Mucosa of rectum (tissue), 2 donors: ENCODE measurements around the gene CCR9.

Source experiments
- H3K27ac ChIP-seq, 2 donors: one replicate each; pipeline ENCODE4 v1.7.0; 2013; ENCODE audit warnings: inconsistent platforms in 2 of 2, low read depth in 2 of 2, low read length in 2 of 2
- H3K27me3 ChIP-seq, 2 donors: one replicate each; pipeline ENCODE4 v1.7.0; 2013; ENCODE audit warnings: low read length in 2 of 2; ENCODE audit not compliant: control insufficient read depth in 2 of 2, insufficient read depth in 2 of 2
- H3K36me3 ChIP-seq, 2 donors: one replicate each; pipeline ENCODE4 v1.7.0; 2013; ENCODE audit warnings: low read length in 2 of 2; ENCODE audit not compliant: control insufficient read depth in 2 of 2, insufficient read depth in 2 of 2
- H3K4me1 ChIP-seq, 2 donors: one replicate each; pipeline ENCODE4 v1.7.0; 2013; ENCODE audit warnings: low read length in 2 of 2, mild to moderate bottlenecking in 1 of 2; ENCODE audit not compliant: control insufficient read depth in 2 of 2, insufficient read depth in 2 of 2
- H3K4me3 ChIP-seq, 2 donors: one replicate each; pipeline ENCODE4 v1.7.0; 2013; ENCODE audit warnings: low read length in 2 of 2
- H3K9ac ChIP-seq, 2 donors: one replicate each; pipeline ENCODE4 v1.7.0; 2013; ENCODE audit warnings: low read length in 2 of 2, low read depth in 1 of 2, mild to moderate bottlenecking in 1 of 2
- H3K9me3 ChIP-seq, 2 donors: one replicate each; pipeline ENCODE4 v1.7.0; 2013; ENCODE audit warnings: low read length in 2 of 2; ENCODE audit not compliant: control insufficient read depth in 2 of 2
- donor health status: healthy.
- donor health status: Normal muscosa, but diverticular disease.

Gene CCR9

DNA sequence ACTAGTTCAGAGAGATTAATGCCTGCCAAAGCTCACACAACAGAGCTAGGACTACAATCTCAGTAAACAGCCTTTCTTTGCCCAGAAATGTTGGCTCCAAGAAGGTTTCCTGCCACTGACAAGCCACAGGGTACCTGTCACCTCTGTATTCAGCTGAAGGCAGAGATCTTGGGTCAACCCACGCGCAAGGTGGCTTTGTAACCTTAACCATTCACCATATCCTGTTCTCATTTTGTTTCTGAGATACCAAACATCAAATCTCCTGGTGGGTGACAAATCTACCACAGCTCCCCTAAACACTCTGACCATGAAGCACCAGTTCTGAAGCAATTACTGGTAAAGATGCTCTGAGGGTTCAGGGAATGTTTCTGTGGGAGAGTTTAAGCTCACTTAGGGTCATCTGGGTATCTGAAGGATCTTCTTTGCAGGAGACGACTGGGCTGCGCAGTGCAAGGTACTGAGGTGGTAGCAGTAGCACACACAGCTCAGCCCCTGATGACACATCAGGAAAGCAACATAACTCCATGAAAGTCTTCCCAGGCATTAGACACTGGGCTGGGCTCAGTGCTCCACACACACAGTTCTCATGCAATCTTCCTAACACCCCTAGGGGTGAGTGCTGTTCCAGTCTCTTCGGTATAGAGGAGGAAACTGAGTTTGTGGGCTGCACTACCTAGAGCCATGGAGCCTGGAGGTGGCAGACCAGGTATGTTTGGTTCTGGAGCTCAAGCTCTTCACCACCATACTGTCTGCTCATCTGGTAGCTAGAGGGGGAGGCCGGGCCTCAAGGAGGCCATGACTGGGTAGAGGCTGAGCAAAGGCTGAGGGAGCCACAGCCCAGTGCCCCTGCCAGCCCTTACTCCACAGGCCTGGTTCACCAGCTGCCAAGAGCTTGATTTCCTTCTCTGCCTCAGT is 64.6 kb downstream of the CCR9 start:
- Histone ChIP-seq H3K4me1 (peaks cover 2 to 9% of the 10 kb centered on the region in 2 donors), H3K4me3 (no peak overlapping the region), H3K36me3 (peaks cover 86 to 91% of the 10 kb centered on the region in 2 donors), H3K27me3 (no peaks in the 10 kb centered on the region), H3K9ac (no peak overlapping the region), H3K27ac (peak overlapping the region; percentile 24 to 32), H3K9me3 (no peaks in the 10 kb centered on the region)

DNA sequence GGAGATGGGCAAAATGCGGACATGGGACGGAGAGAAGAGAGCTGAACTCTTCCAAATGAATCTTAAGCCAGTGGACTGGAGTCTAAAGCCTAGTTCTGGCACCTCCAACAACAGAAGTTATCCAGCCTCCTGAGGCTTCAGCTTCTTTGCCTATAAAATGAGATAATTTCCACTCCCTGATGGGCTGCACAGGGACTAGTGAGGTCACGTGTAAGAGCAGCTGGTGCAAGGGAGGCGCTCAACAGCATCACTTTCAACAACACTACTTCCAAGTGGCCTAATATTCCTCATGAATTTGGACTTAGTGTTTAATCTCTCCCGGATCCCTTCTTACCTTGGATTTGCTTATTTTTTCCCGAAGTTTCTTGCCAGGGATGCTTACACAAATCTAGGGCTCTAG is 65.6 kb downstream of the CCR9 start:
- Histone ChIP-seq H3K27ac (peak overlapping the region in 1 of 2 donors; percentile 25), H3K27me3 (no peaks in the 10 kb centered on the region), H3K9ac (no peak overlapping the region), H3K4me3 (no peak overlapping the region), H3K4me1 (peaks cover 2 to 9% of the 10 kb centered on the region in 2 donors), H3K9me3 (no peaks in the 10 kb centered on the region), H3K36me3 (peaks cover 81% of the 10 kb centered on the region in 2 donors)

DNA sequence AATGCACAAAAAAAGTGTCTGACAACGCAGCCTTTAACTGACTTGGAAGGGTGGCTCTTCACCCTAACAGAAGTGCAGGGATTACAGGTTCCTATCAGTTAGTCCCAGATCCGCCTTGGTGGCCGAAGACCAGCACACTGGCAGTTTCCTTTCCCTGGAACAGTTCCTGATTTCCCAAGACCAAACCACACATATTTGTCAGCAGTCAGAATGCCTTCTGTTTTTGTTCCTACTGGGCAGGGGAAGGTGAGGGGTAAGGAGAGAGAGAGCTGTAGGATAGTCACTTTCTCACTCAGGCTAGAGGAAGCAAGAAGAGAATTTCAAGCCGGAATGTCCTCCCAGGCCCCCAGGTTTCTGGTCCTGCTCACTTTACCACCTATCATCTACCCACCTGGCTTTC is 66.1 kb downstream of the CCR9 start:
- peaks cover 2 to 9% of the 10 kb centered on the region in 2 donors for H3K4me1 ChIP-seq

More for the DNA sequence above, 66.1 kb downstream of the CCR9 start:
- H3K9me3 ChIP-seq = no peaks in the 10 kb centered on the region
- H3K9ac ChIP-seq = no peak overlapping the region
- no peaks in the 10 kb centered on the region for H3K27me3 ChIP-seq
- H3K4me3 ChIP-seq = no peak overlapping the region
- peaks cover 76 to 80% of the 10 kb centered on the region in 2 donors for H3K36me3 ChIP-seq
- no peak overlapping the region for H3K27ac ChIP-seq
